Measurements from ENCODE around the gene CCNH.

The CCNH gene

DNA sequence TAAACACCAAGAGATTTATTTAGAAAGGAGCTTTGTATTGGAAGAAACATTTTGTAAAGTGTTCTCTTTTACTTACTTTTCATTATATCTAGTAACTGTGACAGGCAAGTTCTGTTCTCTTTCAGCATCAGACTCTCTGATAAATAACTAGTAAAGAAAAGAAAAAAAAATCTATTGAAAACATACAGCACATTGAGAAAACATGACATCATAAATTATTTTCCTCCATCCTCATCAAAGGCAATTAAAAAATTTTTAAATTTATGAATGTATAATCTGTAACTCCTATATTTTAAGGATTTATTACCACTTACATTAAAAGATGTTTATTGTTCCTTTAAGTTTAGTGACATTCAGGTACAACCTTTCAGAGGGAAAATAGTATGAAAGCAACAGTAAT is 11.1 kb downstream of the CCNH start:
- no peak for DNase-seq

DNA sequence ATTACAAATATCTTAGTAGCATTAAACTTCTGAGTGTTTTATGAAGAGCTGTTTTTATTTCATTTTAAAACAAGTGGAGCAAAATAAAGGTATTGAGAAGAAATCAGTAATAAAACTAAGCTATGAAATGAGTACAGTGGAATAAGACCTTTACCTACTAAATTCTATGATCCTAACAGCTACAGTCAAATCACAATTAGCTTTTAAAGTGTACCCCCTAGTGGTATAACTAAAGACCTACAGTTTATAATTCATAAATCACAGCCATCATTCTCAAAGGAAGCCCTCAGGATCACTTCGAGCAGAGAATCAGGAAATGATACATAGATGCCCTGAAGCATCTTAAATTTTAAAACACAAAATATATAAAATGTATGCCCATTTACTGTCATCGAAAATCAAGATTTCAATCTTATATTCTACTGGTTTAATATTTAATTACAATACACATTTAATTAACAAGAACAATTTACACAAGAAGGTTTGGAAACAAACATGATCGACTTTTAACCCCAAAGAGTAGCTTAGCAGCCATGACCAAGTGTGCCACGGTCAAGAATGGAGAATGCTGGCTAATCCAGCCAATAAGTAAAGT is 12.3 kb downstream of the CCNH start:
- DNase-seq = peak in 3 of 6 experiments; percentile 28 to 63 (median 61)

DNA sequence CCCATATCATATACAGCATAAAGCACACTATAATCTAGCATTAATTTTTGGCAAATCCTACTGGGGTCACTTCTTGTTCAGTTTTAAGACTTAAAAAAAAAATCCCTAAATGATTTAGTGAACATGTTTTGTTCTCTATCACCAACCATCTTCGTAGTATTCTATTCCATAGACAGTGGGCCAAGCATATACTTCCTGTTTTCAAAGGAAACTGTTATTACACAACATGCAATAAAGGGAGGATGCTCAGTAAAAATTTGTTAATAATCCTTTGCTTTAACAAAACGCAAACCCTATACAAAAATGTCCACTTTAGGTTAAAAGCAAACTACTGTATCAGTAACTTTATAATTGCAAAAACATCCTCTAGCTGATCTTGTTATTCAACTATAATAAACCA is 13.0 kb downstream of the CCNH start:
- no peak for DNase-seq

DNA sequence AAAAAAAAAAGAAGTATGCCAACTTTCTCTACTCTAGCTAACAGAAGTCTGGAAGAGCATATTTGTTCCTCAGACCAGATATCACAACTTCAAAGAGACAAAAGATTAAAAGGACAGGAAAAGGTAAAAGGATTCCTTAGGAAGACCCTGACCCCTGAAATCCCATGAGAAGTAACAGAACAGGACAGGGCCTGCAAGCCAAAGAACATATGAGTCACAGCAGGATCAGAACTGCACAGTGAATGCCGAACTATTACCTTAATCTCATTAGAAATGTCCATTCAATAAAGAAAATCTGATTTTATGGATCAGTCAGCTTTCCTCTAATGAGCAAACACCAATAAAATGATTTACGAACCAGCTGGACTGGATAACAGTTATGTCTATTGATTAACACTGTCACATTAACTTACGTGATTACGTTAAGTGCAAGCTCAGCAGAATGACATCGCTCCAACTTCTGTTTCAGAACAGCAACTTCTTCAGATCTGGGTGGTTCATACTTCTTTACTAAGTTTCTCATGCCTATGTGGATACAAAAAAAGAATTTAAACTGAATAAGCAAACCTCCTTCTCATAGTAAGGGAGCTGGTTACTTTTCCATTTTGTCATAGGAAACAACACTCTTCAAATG is 13.6 kb downstream of the CCNH start:
- DNase-seq = no peak

DNA sequence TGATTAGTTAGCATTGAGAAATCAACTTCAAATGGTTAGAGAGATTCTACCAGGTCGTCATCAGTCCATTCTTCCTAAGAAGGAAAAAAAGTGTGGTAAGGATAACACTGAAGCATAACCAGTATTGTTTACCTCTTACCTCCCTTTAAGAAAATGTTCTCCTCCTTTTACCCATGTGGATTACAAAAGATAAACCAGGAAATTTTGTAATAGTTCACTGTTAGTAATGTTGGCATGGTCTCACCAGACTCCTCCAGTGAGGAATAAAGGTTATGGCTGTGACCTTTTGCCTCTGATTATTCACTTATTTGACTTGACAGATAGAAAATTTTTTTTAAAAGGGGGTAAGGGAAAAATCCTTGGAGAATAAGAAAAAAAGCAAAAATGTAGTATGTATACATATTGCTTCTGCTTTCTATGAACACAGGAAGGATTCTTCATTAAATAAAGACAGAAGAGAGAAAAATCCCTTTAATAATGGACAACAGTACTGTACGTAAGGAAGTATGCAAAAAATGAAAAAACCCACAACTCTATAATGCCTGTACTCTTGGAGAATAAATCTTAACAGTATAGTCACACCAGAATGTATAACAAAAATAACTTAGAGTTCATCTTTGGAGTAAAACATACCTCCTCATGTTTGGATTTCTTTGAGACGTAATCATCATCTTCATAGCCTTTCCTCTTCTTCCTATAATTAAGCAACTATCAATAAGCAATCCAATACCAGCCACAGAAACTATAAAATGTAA is 18.1 kb downstream of the CCNH start:
- DNase-seq = no peak

DNA sequence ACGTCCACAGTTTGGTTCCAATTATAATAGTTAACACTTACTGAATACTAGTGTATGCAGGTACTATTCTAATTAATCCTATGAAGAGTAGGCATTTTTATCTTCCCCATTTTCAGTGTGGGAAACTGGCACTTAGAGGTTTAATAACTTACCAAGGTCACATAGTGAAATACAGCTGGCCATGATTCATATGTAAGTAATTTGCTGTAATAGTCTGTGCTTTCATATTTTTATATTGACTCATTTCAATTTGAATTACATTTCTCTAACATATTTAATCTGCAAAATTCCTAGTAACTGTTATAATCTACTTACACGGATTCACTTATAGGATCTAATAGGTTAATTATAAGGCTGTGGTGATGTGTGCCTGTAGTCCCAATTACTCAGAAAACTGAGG is 19.4 kb downstream of the CCNH start:
- DNase-seq = no peak

DNA sequence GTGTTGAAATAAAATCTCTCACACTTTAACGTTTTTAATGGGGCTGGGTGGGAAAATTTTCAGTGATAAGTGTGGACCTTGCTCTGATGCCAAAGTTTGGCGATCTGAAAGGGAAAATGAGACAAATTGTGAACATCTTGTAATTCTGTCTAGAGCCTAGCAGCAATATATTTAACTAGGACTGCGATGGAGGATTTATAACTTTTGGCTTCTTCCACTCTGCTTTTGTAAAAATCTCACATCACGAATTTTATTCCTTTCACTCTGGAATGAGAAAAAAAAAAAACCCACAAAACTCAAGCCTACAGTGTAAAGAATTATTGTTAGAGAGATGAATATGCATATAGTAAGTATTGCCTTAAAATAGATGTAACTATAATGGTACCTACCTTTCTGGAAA is 19.9 kb downstream of the CCNH start:
- no peak for DNase-seq

DNA sequence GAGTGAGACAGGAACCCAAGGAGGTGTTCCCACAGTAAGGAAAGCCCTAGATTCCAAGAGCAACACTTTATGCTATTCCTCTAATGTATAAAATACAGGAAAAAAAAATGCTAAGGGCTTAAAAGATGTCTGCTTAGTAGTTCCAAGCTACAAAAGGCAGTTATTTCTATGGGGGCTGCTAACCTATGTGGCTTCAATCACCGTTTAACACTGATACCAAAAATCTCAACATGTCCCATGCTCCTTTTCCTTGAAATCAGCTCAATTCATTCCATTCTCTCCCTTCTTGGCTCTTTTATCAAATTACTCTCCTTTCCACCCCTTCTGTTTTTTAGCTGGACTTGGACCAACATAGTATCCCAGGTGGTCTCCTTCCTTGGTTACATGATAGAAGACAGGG is 20.6 kb downstream of the CCNH start:
- no peak for DNase-seq

DNA sequence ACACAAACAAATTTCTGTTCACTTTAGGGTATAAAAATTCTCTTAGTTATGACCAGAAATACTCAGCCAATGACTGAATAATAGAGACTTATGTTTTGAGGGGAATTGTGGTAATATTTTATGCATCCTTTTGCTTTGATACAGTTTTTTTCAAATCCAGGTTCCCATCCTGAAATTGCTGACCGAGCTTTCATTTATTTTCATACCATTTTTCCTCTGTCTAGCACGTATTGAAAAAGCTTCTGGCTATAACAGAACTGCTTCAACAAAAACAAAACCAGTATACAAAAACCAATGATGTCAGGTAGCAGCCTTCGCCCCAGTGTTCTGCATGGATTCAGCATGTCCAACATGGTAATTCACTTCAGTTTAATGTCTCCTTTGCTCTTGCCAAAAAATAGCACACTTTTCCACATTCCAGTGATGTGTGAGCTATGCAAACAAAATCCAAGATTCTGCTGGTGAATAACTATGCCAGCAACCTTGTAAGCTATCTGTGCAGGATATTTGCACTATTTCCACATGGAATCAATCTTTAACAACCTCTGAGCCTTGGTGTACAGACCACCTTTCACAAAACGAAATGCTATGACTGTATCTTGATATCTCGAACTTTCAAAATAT is 22.0 kb downstream of the CCNH start:
- DNase-seq = no peak

DNA sequence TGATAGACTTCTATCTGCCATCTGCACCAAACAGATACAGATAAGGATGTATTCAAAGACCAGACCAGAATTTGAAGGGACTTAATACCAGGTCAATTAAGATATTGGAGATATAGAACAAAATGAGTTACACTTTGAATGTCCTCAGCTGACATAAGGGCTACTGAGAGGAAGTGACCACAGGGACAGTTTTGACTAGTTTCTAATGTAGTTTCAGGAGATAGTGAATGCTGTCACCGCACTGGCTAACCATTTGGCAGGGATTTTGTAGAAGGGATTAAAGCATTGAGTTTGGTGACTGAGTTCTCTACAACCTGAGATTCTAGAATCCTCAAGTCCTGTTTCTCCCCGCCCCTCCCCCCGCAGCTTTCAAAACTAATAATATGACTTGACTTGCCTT is 22.7 kb downstream of the CCNH start:
- DNase-seq = no peak

DNA sequence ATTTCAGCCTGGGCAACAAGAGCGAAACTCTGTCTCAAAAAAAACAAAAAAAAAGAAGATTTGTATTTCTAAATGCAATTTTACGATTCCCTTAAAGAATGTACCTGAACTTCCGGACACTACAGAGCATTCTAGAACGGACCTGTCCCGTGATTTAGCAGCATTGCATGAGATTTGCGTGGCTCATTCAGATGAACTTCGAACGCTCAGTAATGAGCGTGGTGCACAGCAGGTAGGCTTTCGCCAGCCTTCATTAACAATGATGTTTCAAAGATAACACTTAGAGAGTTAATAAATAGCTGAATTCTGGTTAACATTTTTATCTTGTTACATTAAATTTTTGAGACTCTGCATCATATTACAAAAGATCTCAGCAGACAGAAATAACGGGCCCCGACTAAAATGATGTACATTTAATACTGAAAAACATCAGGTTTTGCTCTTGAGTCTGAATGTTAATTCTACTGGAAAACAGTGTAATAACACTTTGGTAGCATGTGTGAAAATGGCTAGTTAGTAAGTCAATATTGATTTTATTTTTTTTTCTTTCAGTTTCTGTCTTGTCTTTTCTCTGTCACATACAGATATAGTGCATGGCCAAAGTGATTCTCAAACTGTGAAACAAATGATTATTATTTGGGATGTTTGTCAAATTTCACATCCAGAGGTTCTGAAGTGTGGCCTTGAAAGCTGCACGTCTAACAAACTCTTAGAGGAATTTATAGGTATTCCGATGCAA is 23.3 kb downstream of the CCNH start:
- no peak for DNase-seq

DNA sequence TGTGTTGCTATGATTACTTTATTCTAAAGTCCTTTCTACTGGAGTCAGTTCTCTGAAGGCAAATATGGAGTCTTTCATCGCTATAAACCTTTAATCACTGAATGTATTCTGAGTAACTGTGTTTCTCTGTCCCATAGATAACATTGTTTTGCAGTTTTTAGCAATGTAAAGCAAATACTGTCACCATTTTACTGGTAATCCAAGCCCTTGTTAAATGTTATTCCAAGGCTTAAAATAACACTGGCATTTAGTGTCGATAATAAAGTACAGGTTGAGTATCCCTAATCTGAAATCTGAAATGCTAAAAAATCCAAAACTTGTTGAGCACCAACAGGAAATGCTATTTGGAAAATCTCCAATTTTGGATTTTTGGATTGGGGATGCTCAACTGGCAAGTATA is 24.6 kb downstream of the CCNH start:
- DNase-seq = no peak

DNA sequence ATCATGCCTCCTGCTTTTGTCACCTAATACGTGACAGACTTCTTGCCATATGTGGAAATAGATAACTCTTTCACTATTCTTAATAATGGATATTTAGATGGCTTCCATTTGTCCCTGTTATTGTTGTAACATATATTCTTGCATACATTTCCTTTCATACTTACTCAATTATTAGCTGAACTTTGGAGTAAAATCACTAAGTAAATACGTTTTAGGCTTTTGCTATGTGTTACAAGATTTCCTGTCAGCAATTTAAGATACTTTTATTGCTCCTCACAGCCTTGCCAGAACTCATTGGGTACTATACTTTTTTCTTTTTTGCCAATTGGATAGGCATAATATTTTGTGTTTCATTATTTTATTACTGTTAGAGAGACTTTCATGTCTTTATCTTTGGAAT is 26.9 kb downstream of the CCNH start:
- no peak for DNase-seq

DNA sequence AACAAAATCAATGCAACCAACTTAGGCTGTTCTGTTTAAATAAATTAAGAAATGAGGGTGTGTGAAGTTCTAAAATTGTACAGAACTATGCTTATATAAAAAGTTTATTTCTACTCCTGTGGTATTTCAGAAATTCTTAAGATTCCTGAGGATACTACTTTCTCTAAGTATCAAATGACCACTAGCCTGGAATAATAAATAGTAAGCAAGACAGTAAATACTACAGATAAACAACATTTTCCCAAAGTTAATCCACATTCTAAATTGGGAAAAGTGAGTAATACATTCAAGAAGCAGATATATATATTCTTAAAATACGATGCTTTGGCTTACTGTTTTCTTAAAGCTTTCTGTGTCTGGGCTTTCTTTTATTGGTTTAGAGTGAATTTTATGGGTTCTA is 29.5 kb downstream of the CCNH start:
- no peak for DNase-seq

DNA sequence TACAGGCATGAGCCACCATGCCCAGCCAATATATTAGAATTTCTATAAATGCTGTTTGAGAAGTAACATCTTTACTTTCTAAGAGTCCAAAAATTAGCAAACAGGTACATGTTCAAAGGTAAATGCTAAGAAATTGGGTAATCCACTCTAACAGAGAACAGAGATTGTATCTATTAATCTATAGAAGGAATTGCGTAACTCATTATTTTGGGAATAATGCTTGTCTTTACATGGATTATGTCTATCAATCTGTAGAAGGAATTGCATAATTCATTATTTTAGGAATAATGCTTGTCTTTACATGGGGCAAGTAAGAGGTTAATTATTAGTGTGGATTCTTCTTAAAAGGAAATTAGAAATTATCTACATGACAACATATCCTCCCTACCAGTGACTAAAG is 30.5 kb downstream of the CCNH start:
- DNase-seq = no peak

DNA sequence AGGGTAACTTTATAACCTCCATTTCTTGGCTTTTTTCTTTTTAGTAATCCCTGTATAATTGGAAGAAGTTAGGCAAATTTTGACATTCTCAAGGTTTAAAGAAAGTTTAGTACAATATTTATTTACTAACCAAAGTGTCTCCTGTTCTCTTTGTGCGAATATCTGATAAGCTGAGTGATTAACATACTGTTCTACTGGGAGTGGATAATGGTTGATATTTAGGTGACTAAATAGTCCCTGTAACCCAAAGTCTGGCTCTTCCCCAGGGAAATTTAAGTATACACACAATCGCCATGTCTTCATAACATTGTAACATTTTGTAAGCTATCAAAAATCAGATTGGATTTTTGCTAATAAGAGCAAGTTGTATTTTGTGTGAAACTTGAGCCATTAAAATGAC is 40.0 kb downstream of the CCNH start:
- DNase-seq = no peak

DNA sequence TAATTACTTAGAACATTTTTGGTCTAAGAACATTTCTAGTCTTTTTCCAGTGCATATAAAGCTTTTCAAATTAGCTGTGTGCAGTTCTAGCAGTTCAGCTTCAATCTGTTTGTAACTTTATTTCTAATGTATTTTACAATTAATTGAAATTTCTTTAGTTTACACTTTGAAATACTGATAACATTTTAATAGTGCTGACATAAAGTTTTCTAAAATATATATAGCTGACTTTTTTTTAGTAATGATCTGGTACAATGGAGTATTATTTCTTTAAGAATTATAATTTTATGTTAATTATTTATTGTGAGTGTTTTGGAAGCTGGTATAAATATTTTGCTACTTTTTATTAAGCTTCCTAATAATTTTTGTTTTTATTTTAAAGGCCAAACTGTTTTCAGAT is 43.3 kb downstream of the CCNH start:
- DNase-seq = no peak

DNA sequence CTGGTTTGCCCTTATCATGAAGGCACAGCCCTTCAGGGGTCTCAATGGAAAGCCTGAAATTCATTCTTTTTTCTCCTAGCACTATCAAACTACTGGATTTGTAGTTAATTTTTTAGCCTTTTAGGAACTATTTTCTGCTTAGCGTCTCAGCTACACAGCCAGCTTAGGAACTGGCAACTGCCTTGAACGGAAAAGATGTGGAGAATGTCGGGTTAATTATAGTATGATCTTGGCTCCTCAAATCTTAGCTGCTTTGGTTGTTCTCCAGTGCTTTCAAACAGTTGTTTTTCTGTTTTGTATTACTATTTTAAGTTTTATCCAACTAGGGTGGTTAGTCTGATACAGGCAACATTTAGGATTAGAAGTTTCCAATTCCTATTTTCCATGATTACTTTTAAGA is 44.1 kb downstream of the CCNH start:
- DNase-seq = no peak

DNA sequence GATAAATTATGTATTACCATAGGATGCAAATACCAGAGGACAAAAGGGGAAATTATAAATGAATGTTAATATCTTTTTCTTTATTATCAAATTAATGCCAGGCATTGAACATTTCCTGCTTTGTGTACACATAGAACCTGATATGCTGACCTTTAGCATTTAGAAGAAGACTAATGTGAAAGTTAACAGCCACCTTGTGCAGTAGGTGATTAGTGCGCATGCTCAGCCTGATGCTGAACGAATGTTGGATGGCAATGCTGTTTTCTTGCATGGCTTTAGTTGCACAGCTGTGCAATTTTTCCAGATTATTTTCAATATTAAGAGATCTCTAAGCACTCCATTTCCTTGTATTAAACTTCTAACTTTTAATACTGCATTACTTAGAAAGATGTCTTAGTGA is 45.5 kb downstream of the CCNH start:
- no peak for DNase-seq

DNA sequence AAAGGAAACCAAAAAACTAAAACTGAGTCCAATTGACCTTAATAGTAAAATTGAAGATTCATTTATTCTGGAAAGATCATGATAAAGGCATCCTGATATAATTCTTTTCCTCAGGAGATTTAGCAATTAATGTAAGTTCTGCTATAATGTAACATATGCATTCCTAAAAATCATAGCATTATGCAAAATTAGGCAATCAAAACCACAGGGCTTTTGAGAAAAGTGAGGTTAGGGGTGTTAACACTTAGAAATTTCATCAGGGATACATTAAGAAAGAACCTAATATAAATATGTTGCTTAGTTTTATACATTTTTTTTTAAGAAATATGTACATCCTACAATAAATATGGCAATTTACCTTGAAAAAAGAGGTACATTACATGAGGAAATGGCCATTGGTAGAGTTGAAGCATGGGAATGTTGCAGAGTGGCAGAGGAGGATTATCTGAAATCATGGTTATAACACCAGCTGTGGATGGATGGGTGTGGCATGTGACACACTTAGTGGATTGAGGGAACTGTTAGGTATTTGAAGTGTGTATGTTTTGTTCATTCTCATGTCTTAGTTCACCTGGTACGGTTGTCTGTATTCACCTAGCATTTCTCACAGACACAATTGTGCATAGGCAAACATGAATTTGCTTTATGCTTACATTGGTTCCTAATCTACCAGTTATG is 51.1 kb downstream of the CCNH start:
- DNase-seq = no peak

DNA sequence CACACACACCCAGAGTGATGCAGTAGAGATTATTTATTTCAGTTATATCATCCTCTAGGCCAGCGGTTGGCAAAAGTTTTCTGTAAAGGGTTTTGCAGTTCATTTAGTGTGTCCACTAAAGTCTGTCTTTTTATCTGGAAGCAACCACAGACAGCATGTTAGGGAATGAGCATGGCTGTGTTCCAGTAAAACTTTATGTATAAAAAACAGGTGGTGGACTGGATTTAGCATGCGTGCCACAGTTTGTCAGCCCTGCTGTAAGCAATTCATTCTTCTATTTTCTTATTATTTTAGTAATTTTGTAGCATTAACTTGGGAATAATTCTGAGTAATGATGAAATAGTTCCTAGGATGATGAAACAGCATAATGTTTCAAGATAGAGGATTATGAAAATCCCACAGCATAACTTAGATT is 51.7 kb downstream of the CCNH start:
- no peak for DNase-seq

DNA sequence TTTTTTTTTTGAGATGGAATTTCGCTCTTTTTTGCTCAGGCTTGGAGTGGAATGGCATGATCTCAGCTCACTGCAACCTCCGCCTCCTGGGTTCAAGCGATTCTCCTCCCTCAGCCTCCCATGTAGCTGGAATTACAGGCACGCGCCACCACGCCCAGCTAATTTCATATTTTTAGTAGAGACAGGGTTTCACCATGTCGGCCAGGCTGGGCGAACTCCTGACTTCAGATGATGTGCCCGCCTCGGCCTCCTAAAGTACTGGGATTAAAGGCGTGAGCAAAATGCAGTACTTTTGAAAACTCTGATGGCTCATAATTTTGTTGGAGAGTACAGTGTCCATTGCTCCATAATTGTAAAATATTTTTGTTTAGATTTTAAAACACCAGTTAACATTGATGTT is 52.6 kb downstream of the CCNH start:
- DNase-seq = no peak

DNA sequence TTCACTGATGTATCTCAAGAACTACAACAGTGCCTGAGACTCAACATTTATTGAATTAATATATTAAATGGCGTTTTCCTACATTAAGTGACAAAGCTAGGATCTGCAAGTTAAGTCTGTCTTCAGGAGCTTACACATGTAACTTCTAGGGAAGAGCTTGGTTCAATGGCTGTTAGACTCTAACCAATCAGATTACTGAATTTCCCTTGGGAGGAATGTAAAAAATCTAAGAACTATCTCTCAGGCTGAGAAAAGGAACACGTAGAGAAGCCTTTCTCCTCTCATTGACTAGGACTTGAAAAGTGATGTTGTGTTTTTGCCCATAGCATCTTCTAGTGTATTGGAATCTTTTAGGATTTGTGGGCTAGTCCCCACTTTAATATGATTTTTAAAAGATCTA is 53.6 kb downstream of the CCNH start:
- no peak for DNase-seq

Measured in stimulated activated naive CD4-positive, alpha-beta T cell (primary cell).